DMS153 (cell line): ENCODE data around the gene RHBDL3.
"Not testable (repeated sequence)": the region's sequence is repeated elsewhere in the genome, so short reads cannot be mapped to it uniquely, and the experiment has no call there.

ENCODE experiments used
- DNase-seq: peaks from one replicate; lab custom pipeline; 2025; lab: John Stamatoyannopoulos, UW

The RHBDL3 gene

DNA sequence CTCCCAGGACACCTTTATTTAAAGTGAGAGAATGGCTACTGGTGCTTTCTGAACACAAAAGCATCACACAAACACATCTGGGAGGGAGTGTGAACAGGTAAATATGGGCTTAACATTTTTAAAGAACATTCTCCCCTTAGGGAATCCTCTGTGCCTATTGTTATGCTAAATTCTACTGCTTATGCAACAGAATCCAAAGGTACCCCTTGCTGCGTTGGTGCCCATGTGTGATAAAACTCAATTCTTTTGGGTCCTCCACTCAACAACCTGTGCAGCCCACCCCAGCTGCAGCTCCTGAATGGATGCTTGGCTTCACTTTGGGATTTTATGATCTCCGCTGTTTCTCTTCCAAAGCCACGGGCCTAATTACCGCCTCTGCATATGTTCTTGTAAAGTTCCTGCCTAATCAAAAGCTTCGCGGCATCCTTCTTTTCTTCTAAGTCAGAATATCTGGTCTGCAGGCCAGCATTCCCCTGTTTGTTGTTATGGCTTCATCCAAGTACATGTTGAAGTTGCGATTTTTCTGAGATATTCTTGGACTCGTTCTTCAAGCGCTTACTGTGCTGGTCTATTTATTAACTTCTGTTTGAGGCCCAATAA, 23.9 kb downstream of the RHBDL3 start:
- no peak for DNase-seq

DNA sequence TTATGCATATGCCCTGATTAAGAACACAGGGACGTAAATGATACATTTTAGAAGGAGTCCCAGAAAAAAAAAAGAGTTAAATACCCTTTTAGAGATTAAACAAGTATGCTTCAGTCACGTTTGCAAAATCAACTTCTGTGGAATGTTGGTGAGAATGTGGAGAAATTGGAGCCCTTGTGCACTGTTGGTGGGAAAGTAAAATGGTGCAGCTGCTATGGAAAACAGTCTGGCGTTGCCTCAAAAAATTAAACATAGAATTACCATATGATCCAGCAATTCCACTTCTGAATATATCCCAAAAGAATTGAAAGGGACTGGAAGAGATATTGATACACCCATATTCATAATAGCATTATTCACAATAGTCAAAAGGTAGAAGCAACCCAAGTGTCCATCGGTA, 26.5 kb downstream of the RHBDL3 start:
- DNase-seq, result no peak

DNA sequence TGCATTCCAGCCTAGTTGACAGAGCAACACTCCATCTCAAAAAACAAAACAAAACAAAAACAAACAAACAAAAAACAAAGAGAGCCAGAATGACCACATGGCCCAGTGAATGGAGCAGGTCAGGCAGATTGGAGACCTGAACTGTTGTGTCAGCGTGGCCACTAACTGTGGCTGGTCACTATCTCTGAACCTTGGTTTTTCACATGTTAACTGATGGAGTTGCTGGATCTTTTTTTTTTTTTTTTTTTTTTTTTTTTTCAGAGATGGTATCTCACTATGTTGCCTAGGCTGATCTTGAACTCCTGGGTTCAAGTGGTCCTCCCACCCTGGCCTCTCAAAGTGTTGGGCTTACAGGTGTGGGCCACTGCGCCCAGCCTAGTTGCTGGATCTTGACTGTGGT, 31.8 kb downstream of the RHBDL3 start:
- no peak for DNase-seq

DNA sequence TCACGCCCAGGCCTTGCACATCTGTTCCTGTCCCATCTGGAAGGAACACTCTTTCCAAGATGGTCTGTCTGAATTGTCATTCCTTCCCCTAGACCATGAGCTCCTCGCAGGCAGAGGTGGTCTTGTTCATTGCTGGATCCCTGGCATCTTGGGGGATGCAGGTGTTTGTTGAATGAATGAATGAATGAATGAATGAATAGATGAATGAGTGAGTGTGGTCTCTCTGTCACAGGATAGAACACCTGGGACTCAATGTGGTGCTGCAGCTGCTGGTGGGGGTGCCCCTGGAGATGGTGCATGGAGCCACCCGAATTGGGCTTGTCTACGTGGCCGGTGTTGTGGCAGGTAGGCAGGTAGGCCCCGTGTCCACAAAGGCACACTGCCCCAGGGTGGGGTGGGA, 32.2 kb downstream of the RHBDL3 start:
- no peak for DNase-seq

DNA sequence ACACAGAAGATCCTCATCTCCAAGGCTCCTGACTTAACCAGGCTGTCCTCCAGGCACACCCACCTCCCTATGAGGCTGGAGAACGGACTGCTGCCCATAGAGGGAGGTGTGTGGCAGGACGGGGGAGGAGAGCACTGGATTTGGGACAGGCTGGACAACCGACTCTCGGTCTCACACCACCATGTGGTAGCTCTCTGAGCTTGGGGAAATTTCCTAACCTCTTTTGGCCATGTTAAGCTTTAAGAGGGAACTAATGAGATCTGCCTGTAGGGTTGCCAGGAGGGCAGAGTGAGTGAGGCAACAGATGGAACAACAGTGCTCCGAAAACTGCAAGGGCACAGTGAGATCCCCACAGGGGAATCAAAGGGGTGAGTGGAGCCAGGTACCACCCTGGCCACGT, 32.7 kb downstream of the RHBDL3 start:
- no peak for DNase-seq

DNA sequence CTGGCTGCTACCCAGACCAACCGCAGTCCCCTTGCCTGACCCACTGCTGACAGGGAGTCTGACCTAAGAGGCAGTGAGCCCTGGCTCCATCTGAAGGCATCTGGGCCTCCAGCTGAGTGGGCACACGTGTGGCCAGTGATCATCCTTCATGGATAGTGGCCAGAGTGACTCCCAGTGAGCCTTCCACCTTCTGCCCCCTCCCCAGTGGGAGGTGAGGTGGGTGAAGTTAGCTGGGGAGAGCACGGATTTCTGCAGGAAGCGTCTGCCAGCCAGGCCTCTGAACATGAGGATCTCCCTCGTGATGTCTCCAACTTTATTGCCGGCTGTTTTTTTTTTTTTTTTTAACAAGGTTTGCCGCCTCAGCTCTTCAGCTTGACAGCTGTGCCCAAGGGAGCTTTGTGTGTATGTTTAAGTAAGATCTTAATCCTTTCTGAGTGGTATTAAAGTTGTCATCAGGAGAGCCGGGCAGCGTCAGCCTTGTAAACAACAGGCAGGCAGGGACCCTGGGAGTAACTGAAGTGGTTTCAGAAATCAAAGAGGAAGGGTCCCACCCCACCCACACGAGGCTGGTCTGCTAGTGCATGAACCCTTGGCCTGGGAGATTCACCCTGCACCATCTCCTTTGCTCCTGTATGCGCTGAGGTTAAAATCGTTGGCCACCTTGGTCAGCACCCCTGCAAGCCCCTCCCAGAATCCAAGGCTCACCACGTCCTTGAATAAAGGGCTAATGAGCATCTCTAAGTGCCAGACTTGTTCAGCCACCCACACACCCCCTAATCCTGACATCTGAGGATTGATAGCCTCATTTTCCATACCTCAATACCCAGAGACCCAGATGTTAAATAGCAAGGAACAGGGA, 33.3 kb downstream of the RHBDL3 start:
- peak; percentile 30 for DNase-seq

DNA sequence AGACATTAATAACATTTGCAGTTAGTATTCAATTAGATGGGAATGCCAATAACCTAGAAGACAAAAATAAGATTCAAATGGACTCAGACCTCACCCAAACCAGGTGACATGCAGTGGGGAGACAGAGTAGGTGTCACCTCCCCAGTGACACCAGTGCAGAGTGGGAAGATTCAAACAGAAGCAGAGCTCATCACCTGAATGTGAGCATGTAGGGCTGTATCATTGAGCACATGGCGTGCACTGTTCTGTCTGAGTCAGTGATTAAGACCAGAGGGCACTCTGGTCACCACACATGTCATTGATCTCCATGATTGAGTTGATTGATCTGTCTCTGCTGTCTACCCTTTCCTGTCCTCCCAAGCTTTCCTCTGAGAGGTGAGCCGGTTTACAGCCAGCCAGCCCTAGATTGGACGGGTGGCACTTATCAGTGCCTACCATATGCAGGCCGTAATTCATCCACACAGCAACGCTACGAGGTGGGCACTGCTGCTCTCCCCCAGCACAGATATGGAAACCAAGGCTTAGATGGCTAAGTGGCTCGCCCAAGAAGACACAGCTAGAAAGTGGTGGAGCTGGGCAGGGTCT, 34.0 kb downstream of the RHBDL3 start:
- DNase-seq, result no peak

DNA sequence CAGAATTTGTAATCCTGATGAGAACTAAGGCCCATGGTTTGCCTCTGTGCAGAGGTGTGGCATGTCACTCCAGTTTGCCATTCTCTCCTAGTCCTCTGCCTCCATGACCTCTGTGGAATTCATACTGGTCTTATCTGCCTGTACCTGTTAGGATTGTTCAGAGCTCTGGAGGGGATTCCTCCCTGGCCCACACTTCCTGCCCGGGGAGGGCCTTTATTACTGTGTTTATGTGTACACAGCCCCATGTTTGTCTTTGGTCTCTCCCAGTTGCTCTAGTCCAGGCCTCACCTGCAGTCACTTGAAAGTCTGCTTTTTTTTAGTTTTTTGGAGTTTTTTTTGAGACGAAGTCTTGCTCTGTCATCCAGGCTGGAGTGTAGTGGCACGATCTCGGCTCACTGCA, 36.4 kb downstream of the RHBDL3 start:
- DNase-seq, result no peak

DNA sequence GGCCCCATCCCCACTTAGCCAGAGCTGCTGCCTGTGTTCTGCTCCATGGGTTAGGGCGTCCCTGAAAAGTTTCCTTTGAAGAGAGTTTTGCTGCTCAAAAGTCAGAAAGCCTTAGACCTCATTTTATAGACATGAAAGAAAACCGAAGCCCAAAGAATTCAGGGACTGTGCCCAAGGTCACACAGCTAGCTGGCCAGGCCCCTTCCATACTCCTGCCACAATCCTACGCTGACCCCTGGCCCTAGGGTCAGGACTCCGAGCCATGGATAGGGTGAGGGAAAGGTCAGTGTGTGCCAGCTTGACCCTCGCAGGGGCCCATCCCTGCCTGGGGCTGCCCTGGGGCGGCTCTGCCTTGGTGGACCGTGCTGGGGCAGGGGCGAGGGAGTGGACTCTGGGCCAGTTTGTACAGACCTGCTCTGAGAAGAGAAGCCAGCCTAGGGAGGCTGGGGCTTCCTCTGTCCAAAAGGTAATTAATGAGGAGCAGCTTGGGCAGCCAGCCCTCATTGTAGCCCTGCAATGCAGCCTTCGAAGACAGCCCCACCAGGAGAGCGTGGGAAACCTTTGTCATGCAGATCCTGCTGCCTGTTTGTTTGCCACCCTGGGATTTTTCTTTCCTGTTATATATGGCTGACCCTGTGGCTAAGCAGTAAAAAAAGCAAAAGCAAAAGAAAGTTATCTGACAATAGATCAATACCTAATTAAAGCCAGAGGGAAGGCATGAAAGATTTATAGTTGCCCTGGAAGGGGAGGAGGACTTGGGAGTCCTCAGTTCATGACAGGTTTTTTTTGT, 37.4 kb downstream of the RHBDL3 start:
- DNase-seq, result no peak

DNA sequence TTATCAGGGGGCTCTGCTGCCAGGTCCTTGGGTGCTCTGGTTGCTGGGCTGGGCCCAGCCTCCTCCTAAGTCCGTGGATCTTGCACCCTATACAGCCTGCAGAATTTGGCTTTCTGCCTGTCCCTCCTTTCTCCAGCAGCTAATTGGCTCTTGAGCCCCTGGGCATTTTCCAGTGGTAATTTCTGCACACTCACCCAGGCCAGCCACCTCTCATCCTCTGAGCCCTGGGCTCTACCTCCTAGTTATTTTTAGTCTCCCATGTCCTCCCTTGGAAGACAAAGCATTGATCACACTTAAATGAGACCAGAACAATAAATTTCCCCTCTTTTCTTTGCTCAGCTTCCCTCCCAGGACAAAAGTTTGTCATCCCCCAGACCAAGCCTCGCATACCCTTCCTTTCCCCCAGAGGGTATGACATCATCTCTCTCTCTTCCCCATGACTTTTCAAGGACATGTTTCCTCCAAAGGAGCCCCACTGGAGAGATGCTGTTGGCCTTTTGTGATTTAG, 38.2 kb downstream of the RHBDL3 start:
- DNase-seq, result no peak

DNA sequence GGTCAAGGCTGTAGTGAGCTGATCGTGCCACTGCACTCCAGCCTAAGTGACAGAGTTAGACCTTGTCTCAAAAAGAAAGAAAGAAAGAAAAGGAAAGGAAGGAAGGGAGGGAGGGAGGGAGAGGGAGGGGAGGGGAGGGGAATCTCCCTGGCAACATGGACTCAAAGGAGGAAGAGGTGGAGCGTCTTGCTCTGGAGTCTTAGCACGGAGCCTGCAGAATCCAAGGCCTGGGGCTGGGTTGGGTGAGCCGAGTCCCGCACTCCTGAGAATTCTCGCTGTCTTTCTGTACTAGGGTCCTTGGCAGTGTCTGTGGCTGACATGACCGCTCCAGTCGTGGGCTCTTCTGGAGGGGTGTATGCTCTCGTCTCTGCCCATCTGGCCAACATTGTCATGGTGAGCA, 39.4 kb downstream of the RHBDL3 start:
- no peak for DNase-seq

DNA sequence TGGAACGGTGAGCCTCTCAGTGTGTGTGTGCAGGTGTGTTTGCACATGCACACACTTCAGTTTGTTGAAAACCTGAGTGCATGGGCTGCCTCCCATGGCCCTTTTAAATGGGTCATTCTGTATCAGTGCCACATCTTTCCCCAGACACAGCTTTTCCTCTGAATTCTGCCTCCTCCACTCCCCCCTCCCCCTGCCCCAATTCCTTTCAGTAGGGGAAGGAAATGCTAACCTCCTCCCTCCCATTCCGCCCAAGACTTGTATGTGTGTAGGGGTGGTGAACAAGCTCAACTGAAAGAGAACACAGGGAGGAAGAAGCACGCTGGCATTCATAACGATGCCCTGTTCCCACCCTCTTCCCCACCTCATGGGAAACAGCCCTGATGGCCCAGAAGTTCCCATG, 42.0 kb downstream of the RHBDL3 start:
- no peak for DNase-seq

DNA sequence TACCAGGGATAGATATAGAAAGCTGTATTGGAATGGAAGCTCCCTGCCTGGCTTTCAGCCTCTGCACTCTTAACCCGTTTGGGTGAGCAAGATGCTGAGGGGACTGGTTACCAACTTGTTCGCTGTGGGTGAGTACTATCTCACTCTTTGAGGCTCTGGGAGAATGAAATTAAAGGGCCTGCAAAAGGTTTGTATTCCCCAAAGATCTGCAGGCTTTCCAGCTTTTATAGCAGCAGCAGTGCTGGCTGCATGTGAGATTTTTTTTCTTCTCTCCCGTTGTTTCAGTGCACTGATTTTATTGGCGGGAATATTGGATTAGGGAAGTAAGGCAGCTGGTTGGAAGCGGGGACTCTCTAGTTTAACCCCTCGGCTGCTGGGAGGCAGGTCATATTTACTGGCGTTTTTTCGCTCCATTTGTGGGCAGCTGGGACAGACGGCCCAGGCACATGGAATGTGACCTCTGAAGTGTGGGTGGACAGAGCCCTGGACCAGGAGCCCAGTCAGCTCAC, 45.5 kb downstream of the RHBDL3 start:
- DNase-seq, result no peak

DNA sequence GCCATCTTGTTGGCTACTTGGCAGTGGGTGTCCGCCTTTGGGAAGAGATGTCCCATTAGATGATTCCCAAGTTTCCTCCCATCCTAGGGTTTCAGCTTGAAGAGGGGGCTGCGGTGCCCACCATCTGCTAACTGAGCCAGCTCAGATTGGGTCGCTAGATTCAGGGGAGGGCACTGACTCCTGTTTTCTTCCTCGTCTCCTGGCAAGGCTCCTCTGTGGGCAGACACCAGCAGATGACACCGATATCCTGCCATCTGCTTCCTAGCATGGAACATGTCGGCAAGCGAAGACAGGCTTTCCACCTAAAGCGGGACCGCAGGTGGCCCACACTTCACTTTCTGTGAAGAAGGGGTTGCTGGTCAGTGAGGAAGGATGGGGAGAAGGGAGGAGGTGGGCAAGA, 49.0 kb downstream of the RHBDL3 start:
- no peak for DNase-seq

DNA sequence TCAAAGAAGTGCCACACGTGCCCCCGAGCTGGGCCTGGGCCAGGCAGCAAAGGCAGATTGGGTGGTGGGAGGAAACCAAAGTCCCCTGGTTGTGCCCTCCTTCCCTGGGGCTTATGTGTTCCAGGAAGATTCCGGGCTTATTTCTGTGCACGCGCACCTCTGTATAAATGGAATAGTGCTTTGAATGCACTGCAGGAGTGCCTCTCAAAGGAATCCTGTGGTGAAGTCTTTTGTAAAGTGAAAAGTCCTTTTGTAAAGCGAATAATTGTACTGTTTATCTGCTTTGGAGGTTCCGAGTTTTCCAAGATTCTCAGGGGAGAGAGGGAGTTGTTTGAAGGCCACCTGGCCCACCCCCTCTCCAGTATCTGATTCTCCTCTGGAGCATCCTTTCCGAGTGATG, 49.5 kb downstream of the RHBDL3 start:
- no peak for DNase-seq

DNA sequence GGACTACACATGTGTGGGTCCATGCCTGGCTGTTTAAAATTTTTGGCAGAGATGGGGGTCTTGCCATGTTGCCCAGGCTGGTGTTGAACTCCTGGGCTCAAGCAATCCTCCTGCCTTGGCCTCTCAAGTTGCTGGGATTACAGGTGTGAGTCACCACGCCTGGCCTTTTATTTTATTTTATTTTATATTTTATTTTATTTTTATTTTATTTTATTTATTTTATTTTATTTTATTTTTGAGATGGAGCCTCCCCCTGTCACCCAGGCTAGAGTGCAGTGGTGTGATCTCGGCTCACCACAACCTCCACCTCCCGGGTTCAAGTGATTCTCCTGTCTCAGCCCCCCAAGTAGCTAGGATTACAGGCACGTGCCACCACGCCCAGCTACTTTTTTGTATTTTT, 51.0 kb downstream of the RHBDL3 start:
- not testable (repeated sequence) for DNase-seq

DNA sequence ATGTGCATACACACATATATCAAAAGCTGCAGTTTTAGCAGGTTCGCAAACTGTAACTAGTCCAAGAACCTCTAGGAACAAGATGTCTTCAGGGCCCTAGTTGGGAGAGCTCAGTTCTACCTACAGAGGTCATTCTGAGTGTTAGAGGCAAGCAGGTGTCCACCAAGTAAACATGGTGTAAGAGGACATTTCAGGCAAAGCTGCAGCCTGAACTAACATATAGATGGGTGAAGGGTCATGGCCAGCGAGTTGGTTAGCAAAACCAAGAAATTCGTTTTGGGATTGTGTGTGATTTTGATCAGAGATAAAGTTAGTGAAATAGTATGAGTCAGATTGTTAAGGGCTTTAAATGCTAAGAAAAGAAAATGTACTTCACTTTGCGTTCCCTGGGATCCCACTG, 51.7 kb downstream of the RHBDL3 start:
- DNase-seq, result no peak

DNA sequence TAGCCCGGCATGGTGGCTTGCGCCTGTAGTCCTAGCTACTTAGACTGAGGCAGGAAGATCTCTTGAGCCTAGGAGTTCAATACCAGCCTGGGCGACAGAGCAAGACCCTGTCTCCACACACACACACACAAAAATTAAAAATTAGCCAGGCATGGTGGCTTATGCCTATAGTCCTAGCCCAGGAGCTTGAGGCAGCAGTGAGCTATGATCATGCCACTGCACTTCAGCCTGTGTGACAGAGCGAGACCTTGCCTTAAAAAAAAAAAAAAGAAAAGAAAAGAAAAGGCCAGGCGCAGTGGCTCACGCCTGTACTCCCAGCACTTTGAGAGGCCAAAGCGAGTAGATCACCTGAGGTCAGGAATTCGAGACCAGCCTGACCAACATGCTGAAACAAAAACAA, 52.4 kb downstream of the RHBDL3 start:
- no peak for DNase-seq

DNA sequence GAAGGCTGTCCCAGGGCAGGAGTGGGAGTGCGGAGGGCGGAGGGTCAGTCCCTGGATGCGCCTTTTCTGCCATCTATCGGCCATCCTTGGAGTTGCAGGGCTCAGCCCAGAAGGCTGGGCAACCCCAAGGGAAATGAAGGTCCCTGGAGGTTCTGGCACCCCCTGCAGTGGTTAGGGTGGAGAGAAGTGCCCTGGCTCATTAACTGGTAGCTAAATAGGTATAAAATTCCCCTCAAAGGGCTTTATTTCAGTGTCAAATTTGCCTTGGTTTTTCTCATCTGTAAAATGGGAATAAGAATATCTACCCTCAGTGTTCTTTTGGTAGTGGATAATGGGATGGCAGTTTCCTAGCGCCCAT, 53.9 kb downstream of the RHBDL3 start:
- DNase-seq, result no peak

DNA sequence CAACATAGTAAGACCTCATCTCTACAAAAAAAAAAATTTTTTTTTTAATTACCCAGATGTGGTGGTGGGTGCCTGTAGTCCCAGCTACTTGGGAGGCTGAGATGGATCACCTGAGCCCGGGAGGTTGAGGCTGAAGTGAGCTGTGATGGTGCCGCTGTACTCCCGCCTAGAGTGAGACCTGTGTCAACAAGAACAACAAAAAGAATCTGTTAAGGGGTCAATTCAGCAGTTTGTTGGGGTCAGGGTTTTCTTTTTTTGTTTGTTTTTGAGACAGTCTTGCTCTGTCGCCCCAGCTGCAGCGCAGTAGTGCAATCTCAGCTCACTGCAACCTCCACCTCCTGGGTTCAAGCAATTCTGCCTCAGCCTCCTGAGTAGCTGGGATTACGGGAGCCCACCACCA, 54.4 kb downstream of the RHBDL3 start:
- DNase-seq, result not testable (repeated sequence)

DNA sequence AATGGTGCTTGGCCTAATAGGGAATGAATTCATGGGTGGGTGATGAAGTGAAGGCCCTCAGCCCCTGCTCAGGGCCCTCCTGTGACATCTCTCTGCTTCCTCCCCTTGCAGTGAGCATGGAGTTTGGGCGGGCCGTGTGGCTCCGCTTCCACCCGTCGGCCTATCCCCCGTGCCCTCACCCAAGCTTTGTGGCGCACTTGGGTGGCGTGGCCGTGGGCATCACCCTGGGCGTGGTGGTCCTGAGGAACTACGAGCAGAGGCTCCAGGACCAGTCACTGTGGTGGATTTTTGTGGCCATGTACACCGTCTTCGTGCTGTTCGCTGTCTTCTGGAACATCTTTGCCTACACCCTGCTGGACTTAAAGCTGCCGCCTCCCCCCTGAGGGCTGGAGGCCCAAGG, 55.2 kb downstream of the RHBDL3 start:
- no peak for DNase-seq

DNA sequence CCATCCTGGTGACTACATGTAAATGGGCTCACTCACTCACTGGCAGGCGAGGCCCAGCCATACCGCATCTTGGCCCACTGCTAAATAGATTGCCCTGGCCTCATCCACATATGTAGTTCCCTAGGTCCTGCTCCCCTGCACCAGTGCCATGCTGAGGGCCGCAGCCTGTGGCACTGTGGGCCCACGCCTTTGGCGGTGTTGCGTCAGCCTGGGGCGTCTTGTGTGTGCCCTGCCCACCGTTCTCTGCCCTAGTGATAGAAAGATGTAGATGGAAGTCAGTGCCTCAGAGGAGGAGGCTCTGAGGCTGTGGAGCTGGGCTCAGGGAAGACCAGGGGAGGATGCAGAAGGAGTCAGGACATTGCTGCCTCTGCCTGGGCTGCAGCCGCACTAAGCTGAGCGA, 57.4 kb downstream of the RHBDL3 start:
- DNase-seq, result no peak
